ENCODE results near the gene MTCH2.

GRCh38 chr11:47691979-47692378 is 49.6 kb upstream of the MTCH2 start:
- TF ChIP-seq, protein P1, sequence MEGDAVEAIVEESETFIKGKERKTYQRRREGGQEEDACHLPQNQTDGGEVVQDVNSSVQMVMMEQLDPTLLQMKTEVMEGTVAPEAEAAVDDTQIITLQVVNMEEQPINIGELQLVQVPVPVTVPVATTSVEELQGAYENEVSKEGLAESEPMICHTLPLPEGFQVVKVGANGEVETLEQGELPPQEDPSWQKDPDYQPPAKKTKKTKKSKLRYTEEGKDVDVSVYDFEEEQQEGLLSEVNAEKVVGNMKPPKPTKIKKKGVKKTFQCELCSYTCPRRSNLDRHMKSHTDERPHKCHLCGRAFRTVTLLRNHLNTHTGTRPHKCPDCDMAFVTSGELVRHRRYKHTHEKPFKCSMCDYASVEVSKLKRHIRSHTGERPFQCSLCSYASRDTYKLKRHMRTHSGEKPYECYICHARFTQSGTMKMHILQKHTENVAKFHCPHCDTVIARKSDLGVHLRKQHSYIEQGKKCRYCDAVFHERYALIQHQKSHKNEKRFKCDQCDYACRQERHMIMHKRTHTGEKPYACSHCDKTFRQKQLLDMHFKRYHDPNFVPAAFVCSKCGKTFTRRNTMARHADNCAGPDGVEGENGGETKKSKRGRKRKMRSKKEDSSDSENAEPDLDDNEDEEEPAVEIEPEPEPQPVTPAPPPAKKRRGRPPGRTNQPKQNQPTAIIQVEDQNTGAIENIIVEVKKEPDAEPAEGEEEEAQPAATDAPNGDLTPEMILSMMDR (IDR thresholded peaks at IDR 0.05; ENCODE audit: insufficient read depth, low read length, poor library complexity, severe bottlenecking) = no peak
- TF ChIP-seq EZH2phosphoT487 (conservative IDR thresholded peaks at IDR 0.05; ENCODE audit: low read length) = no peak

Data from SU-DHL-6 (cell line).